C4-2B (cell line): ENCODE results near the gene BTBD17.

Experiments used
- ZFX ChIP-seq: fragments of 450-650 bp; IDR thresholded peaks from 2 replicates; pipeline ENCODE4 v1.6.1; 2017
- TF ChIP-seq, protein P1 (sequence below): fragments of 450-650 bp; conservative IDR thresholded peaks from 2 replicates; pipeline ENCODE4 v1.5.1; 2017; ENCODE audit warnings: mild to moderate bottlenecking

- TF ChIP-seq, protein P1, sequence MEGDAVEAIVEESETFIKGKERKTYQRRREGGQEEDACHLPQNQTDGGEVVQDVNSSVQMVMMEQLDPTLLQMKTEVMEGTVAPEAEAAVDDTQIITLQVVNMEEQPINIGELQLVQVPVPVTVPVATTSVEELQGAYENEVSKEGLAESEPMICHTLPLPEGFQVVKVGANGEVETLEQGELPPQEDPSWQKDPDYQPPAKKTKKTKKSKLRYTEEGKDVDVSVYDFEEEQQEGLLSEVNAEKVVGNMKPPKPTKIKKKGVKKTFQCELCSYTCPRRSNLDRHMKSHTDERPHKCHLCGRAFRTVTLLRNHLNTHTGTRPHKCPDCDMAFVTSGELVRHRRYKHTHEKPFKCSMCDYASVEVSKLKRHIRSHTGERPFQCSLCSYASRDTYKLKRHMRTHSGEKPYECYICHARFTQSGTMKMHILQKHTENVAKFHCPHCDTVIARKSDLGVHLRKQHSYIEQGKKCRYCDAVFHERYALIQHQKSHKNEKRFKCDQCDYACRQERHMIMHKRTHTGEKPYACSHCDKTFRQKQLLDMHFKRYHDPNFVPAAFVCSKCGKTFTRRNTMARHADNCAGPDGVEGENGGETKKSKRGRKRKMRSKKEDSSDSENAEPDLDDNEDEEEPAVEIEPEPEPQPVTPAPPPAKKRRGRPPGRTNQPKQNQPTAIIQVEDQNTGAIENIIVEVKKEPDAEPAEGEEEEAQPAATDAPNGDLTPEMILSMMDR, result peak; percentile 97
- no peak for TF ChIP-seq ZFX
Observed at GRCh38 chr17:74379495-74380085, 17.9 kb upstream of the BTBD17 start.
